GM12872 (cell line): ENCODE measurements around the gene MAPKAPK2.

Source experiments
- TF ChIP-seq, protein P1 (sequence below): IDR thresholded peaks from 3 replicates; pipeline ENCODE4 v1.5.1; 2011; ENCODE audit warnings: low read depth, mild to moderate bottlenecking, low read length, moderate library complexity; ENCODE audit not compliant: insufficient read depth

MAPKAPK2 gene

DNA sequence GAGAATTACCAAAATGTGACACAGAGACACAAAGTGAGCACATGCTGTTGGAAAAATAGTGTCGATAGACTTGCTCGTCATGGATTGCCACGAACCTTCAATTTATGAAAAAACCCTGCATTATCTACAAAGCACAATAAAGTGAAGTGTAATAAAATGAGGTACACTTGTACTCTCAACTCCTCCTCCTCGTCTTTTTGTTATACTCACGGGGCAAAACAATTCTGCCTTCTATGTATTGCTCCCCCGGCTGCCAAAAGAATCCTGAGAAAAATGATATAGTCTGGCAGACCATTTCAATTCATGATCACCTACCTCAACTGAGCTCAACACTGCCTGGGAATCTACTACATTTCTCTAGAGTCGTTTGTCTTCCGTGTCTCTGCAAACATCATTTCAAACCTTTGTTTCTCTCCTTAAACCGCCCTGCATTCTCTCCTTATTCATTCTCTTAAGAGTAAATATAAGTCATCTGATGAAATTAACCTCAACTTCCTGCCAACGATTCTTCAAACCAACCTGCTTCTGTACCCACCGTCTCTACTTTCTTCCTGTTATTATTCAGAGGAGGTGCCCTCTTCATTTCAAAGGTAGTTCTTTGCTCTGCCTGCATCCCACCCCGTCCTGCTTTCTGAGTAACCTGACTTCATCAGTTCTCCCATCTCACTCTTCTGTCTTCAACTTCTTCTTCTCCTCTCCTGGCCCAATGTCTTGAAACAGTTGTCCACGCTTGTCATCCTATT is 73.0 kb downstream of the MAPKAPK2 start:
- TF ChIP-seq, protein P1, sequence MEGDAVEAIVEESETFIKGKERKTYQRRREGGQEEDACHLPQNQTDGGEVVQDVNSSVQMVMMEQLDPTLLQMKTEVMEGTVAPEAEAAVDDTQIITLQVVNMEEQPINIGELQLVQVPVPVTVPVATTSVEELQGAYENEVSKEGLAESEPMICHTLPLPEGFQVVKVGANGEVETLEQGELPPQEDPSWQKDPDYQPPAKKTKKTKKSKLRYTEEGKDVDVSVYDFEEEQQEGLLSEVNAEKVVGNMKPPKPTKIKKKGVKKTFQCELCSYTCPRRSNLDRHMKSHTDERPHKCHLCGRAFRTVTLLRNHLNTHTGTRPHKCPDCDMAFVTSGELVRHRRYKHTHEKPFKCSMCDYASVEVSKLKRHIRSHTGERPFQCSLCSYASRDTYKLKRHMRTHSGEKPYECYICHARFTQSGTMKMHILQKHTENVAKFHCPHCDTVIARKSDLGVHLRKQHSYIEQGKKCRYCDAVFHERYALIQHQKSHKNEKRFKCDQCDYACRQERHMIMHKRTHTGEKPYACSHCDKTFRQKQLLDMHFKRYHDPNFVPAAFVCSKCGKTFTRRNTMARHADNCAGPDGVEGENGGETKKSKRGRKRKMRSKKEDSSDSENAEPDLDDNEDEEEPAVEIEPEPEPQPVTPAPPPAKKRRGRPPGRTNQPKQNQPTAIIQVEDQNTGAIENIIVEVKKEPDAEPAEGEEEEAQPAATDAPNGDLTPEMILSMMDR = no peak

DNA sequence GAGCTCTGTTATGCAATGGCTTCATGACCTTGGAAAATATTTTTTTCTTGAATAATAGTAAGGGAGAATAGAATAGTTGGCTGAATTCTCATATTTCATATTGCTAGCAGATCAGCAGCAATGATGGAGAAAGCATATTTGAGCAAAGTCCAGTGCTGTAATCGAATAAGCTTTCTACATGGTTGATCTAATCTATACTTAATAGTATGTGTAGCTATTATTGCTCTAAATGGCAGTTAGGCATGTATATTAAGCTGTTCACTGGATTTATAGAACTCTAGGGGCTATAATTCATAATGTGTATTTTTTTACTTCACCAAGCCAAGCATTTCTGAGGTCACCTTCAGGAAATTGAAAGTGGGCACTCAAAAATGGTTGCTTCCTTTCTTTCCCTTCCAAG is 75.9 kb downstream of the MAPKAPK2 start:
- TF ChIP-seq, protein P1 = no peak

- TF ChIP-seq, protein P1 = no peak
These were observed 76.6 kb downstream of the MAPKAPK2 start for GRCh38 chr1:206761159-206761768.

- TF ChIP-seq, protein P1 = no peak
These were observed 81.6 kb downstream of the MAPKAPK2 start for GRCh38 chr1:206766251-206766856.

GRCh38 chr1:206768472-206769303 is 84.0 kb downstream of the MAPKAPK2 start:
- TF ChIP-seq, protein P1 = no peak

GRCh38 chr1:206769304-206769731 is 84.6 kb downstream of the MAPKAPK2 start:
- TF ChIP-seq, protein P1 = no peak
